Measurements from ENCODE around the gene UTP11. TPM values are rescaled to one million over a fixed set of nuclear protein-coding genes. Genes with fewer than 3 reads are reported as not detected.

The UTP11 gene
- total RNA-seq, 6 experiments from 2014 or later = 6.8 to 33.1 (median 12.8) TPM

GRCh38 chr1:38051079-38051543, 38.6 kb downstream of the UTP11 start:
- intact Hi-C loops (cut with DNase I) = no loop called here
- DNase-seq = no peak
- TF ChIP-seq CTCF (IDR thresholded peaks at IDR 0.05) = no peak
- TF ChIP-seq POLR2A (IDR thresholded peaks at IDR 0.05) = no peak
- ATAC-seq = no peak
- Histone ChIP-seq H3K27me3 (no peaks in the 10 kb centered on the region), H3K4me1 (no peaks in the 10 kb centered on the region), H3K9me3 (no peaks in the 10 kb centered on the region), H3K4me3 (no peak overlapping the region), H3K36me3 (no peaks in the 10 kb centered on the region), H3K27ac (no peak overlapping the region)
- WGBS (ENCODE audit: insufficient coverage, low coverage, low lambda C conversion rate, missing lambda C conversion rate) = 87% methylated on average over 6 of the region's 9 CpGs

- TF ChIP-seq CTCF (IDR thresholded peaks at IDR 0.05) (no peak), POLR2A (IDR thresholded peaks at IDR 0.05) (no peak)
- Histone ChIP-seq H3K9me3 (no peaks in the 10 kb centered on the region), H3K36me3 (no peaks in the 10 kb centered on the region), H3K4me3 (no peak overlapping the region), H3K4me1 (no peaks in the 10 kb centered on the region), H3K27me3 (no peaks in the 10 kb centered on the region), H3K27ac (no peak overlapping the region)
- ATAC-seq (no peak), DNase-seq (no peak)
- intact Hi-C loops (cut with DNase I) = no loop called here
- 64% methylated on average over 3 of the region's 3 CpGs for WGBS (ENCODE audit: insufficient coverage, low coverage, low lambda C conversion rate, missing lambda C conversion rate)
Observed at GRCh38 chr1:38052750-38053415, 40.3 kb downstream of the UTP11 start.

- 50% methylated on average over 1 of the region's 7 CpGs for WGBS (ENCODE audit: insufficient coverage, low coverage, low lambda C conversion rate, missing lambda C conversion rate)
- intact Hi-C loops (cut with DNase I) = no loop called here
- H3K4me3 ChIP-seq = no peak overlapping the region
- no peak for ATAC-seq
- no peaks in the 10 kb centered on the region for H3K9me3 ChIP-seq
- DNase-seq = no peak
- no peak overlapping the region for H3K27ac ChIP-seq
- no peaks in the 10 kb centered on the region for H3K27me3 ChIP-seq
- no peaks in the 10 kb centered on the region for H3K36me3 ChIP-seq
- no peak for TF ChIP-seq POLR2A (IDR thresholded peaks at IDR 0.05)
- TF ChIP-seq CTCF (IDR thresholded peaks at IDR 0.05) = no peak
- no peaks in the 10 kb centered on the region for H3K4me1 ChIP-seq
Observed at GRCh38 chr1:38053416-38054091, 41.0 kb downstream of the UTP11 start.

GRCh38 chr1:38055398-38055797, 42.9 kb downstream of the UTP11 start:
- no peaks in the 10 kb centered on the region for H3K27me3 ChIP-seq
- DNase-seq (no peak), ATAC-seq (no peak)
- no peaks in the 10 kb centered on the region for H3K9me3 ChIP-seq
- intact Hi-C loops (cut with DNase I) = no loop called here
- WGBS (ENCODE audit: insufficient coverage, low coverage, low lambda C conversion rate, missing lambda C conversion rate) = 100% methylated on average over 1 of the region's 3 CpGs
- H3K4me3 ChIP-seq = no peak overlapping the region
- H3K4me1 ChIP-seq = no peaks in the 10 kb centered on the region
- no peaks in the 10 kb centered on the region for H3K36me3 ChIP-seq
- H3K27ac ChIP-seq = no peak overlapping the region
- TF ChIP-seq CTCF (IDR thresholded peaks at IDR 0.05) = no peak
- TF ChIP-seq POLR2A (IDR thresholded peaks at IDR 0.05) = no peak
